Keratinocyte (primary cell): Measurements from ENCODE around the gene STEAP1B.

Experiments used
- CTCF ChIP-seq, 3 experiments: IDR thresholded peaks in 1 of 3; conservative IDR thresholded peaks in 1 of 3; optimal IDR thresholded peaks in 1 of 3; 2 replicates in 2 of 3; 3 replicates in 1 of 3; pipeline versions ENCODE3 to v1.5.1; 2011; ENCODE audit warnings: low read length in 3 of 3, mild to moderate bottlenecking in 3 of 3, moderate library complexity in 2 of 3, control low read depth in 1 of 3, inconsistent platforms in 1 of 3; ENCODE audit not compliant: insufficient read depth in 2 of 3; ENCODE audit errors: extremely low read depth in 1 of 3
- EZH2 ChIP-seq: IDR thresholded peaks from one replicate; pipeline ENCODE4 v1.6.1; 2012; ENCODE audit warnings: inconsistent platforms, mild to moderate bottlenecking, low read length, moderate library complexity

- TF ChIP-seq CTCF (optimal IDR thresholded peaks at IDR 0.05 in 1 of 3, IDR thresholded peaks at IDR 0.05 in 1 of 3, conservative IDR thresholded peaks at IDR 0.05 in 1 of 3; ENCODE audit: extremely low read depth in 1 of 3, insufficient read depth in 2 of 3, low read length in 3 of 3) (no peak), EZH2 (no peak)
Measured at GRCh38 chr7:22399546-22399945, 100.4 kb downstream of the STEAP1B start.
